CD4-positive, alpha-beta T cell (primary cell): ENCODE measurements around the gene NKD1. TPM values are rescaled to one million over a fixed set of nuclear protein-coding genes. Genes with fewer than 3 reads are reported as not detected.

Experiments used
- ATAC-seq: fragments of 200-7000 bp; cut with Tn5 transposase; one replicate; pipeline ENCODE4 v1.10.0; 2022; ENCODE audit warnings: mild to moderate bottlenecking; ENCODE audit not compliant: poor library complexity
- CTCF ChIA-PET: fragments of 350-600 bp; sonication (Branson Sonifier 250); formaldehyde crosslinking; loops from one replicate; lab custom pipeline; 2021; ENCODE audit warnings: antibody characterized with exemption, inconsistent platforms; lab: Charles Lee
- POLR2A ChIA-PET: fragments of 350-600 bp; sonication (Branson Sonifier 250); formaldehyde crosslinking; loops from one replicate; lab custom pipeline; 2021; ENCODE audit warnings: antibody characterized with exemption, inconsistent platforms; lab: Charles Lee
- DNase-seq, 14 experiments: peaks; one replicate each; pipeline ENCODE4 v3.0.0-alpha.2; 2013 to 2020; ENCODE audit warnings: mixed read lengths in 2 of 14
- H3K27ac ChIP-seq, 2 donors: one replicate each; pipeline versions ENCODE4 v1.5.1 to v1.7.0; 2013; ENCODE audit warnings: low read length in 2 of 2, low read depth in 1 of 2, mild to moderate bottlenecking in 1 of 2
- H3K27me3 ChIP-seq, 2 experiments: 1 replicate in 1 of 2; 2 replicates in 1 of 2; pipeline versions ENCODE4 v1.6.1 to v1.7.0; 2013; ENCODE audit warnings: low read length in 2 of 2, control low read depth in 1 of 2, mild to moderate bottlenecking in 1 of 2, moderate library complexity in 1 of 2; ENCODE audit not compliant: insufficient read depth in 2 of 2, control insufficient read depth in 1 of 2
- H3K36me3 ChIP-seq: one replicate; pipeline ENCODE4 v1.6.1; 2013; ENCODE audit warnings: low read length, control low read depth; ENCODE audit not compliant: insufficient read depth
- H3K4me1 ChIP-seq: one replicate; pipeline ENCODE4 v1.6.1; 2013; ENCODE audit warnings: low read length, control low read depth; ENCODE audit not compliant: insufficient read depth
- H3K4me3 ChIP-seq: one replicate; pipeline ENCODE4 v1.5.1; 2013; ENCODE audit warnings: mild to moderate bottlenecking, low read length, moderate library complexity
- H3K9me3 ChIP-seq, 2 experiments: 1 replicate in 1 of 2; 2 replicates in 1 of 2; pipeline versions ENCODE4 v1.6.1 to v1.7.0; 2013; ENCODE audit warnings: low read length in 2 of 2, mild to moderate bottlenecking in 2 of 2, control low read depth in 1 of 2, moderate library complexity in 1 of 2; ENCODE audit not compliant: control insufficient read depth in 1 of 2, insufficient read depth in 1 of 2
- H3K27ac Mint-ChIP-seq: one replicate; pipeline ENCODE4 v1.8.0; 2020; ENCODE audit warnings: mixed read lengths
- H3K27me3 Mint-ChIP-seq: one replicate; pipeline ENCODE4 v1.8.0; 2021; ENCODE audit warnings: mixed read lengths
- H3K36me3 Mint-ChIP-seq: one replicate; pipeline ENCODE4 v1.8.0; 2021; ENCODE audit warnings: low read depth, mixed read lengths
- H3K4me1 Mint-ChIP-seq: one replicate; pipeline ENCODE4 v1.8.0; 2021; ENCODE audit warnings: low read depth, mixed read lengths
- H3K4me3 Mint-ChIP-seq: one replicate; pipeline ENCODE4 v1.8.0; 2020; ENCODE audit warnings: mild to moderate bottlenecking, mixed read lengths
- H3K9me3 Mint-ChIP-seq: one replicate; pipeline ENCODE4 v1.8.0; 2020; ENCODE audit warnings: mixed read lengths
- intact Hi-C, 2 experiments: fragments of 100-400 bp; cut with DNase I in 1 of 2; cut with micrococcal nuclease in 1 of 2; formaldehyde crosslinking; loops; one replicate each; pipeline versions ENCODE4 v1.15.1 to v1.9.0; 2023 to 2025; cut with DNase I, micrococcal nuclease
- total RNA-seq, 174 experiments: library from RNA in 2 of 174; stranded (reverse) in 2 of 174; gene quantifications; one replicate each; pipeline ENCODE4 v1.2.3 and lab custom pipeline; 2021 to 2026
- TF ChIP-seq, protein P1 (sequence below): fragments of 200-600 bp; IDR thresholded peaks from one replicate; pipeline ENCODE4 v1.8.0; 2022; ENCODE audit warnings: antibody characterized with exemption, mild to moderate bottlenecking

Gene NKD1
- total RNA-seq, 2 experiments from 2014 or later: 6.1 to 9.8 TPM

- Mint-ChIP-seq H3K9me3 (no peaks in the 10 kb centered on the region), H3K4me1 (peaks cover 59% of the 10 kb centered on the region), H3K27ac (peak overlapping the region; percentile 88), H3K27me3 (no peaks in the 10 kb centered on the region), H3K36me3 (peaks cover 8% of the 10 kb centered on the region), H3K4me3 (no peak overlapping the region)
- ATAC-seq: no peak
- no peaks in the 10 kb centered on the region for H3K36me3 ChIP-seq
- H3K9me3 ChIP-seq: no peaks in the 10 kb centered on the region
- TF ChIP-seq, protein P1, sequence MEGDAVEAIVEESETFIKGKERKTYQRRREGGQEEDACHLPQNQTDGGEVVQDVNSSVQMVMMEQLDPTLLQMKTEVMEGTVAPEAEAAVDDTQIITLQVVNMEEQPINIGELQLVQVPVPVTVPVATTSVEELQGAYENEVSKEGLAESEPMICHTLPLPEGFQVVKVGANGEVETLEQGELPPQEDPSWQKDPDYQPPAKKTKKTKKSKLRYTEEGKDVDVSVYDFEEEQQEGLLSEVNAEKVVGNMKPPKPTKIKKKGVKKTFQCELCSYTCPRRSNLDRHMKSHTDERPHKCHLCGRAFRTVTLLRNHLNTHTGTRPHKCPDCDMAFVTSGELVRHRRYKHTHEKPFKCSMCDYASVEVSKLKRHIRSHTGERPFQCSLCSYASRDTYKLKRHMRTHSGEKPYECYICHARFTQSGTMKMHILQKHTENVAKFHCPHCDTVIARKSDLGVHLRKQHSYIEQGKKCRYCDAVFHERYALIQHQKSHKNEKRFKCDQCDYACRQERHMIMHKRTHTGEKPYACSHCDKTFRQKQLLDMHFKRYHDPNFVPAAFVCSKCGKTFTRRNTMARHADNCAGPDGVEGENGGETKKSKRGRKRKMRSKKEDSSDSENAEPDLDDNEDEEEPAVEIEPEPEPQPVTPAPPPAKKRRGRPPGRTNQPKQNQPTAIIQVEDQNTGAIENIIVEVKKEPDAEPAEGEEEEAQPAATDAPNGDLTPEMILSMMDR: no peak
- no peak for DNase-seq
- H3K27me3 ChIP-seq: no peaks in the 10 kb centered on the region
- POLR2A ChIA-PET: interaction anchor here (1.5 kb wide), 1 partner anchor 153 kb away, joined by 3 read pairs; no protein-coding TSS in a partner anchor
- intact Hi-C loops: no loop called here
- H3K4me3 ChIP-seq: no peak overlapping the region
- CTCF ChIA-PET: interaction anchor here (0.6 kb wide), 1 partner anchor 731 kb away, joined by 3 read pairs; no protein-coding TSS in a partner anchor
- peaks cover 38% of the 10 kb centered on the region for H3K4me1 ChIP-seq
- H3K27ac ChIP-seq: no peak overlapping the region
These were observed 40.1 kb downstream of the NKD1 start for GRCh38 chr16:50588276-50588675.

DNA sequence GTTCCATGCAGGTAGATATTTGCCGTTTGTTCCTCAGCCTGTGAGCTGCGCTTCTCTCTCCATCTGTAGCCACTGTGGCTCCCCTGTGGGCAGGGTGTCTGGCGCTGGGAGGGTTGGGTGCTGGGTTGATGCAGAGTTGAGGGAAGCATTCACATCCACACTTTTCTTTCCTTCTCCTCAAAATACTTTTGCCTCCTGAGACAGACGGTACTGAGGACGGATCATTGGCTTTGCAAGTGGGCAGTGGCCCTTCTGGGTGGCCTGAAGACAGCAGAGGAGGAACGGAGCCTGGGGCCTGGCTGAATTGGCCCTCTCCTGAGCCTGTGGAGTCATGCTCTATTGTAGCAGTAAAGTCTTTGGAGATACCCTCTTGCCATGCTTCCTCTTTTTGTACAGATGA lies 43.0 kb downstream of the NKD1 start:
- no peak for ATAC-seq
- POLR2A ChIA-PET: no interaction called here

DNA sequence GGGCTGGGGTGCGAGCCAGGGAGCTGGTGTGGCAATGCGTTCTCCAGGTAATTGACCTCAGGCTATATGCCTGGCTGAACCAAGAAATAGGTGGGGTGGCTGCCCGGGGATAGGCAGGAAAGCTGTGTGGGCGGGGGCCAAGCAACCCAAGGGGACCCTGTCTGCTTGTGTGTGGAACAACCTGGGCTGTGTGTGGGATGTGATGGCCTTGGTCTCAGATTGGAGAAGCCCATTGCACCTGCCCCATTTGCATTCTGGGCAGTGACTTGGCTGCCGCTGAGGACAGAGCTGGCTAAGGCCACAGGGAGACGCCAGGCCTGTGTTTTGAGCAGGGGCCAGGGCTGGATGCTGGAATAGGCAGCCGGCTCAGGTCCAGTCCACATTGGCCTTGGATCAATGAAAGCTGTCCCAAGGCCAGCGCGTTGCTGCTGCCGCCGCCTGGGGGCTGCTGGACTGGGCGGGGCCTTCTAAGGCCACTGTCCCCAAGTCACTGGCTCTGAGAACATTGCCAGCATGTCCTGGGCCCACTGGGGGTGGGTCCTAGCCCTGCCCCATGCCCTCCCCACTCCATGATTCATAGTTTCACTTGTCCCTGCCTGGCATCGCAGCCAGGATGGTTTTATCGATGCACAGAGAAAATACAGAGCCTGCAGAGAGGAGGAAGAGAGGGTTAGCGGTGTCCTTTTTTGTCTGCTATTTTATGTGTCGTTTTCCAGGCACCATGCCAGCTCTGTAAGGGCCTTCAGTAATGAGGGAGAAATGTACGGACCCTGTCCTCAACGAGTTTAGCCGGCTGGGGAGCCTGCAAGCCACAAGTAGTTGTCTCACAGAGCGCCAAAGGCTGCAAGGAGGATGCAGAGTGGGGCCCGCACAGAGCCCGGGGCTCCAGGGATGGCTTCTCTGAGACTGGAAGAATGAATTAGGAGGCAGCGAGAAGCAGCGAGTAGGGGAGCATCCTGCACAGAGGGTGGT lies 43.9 kb downstream of the NKD1 start:
- no peaks in the 10 kb centered on the region for H3K36me3 ChIP-seq

More for the DNA sequence above, 43.0 kb downstream of the NKD1 start:
- Histone ChIP-seq H3K9me3 (no peaks in the 10 kb centered on the region), H3K4me3 (no peak overlapping the region), H3K4me1 (peaks cover 41% of the 10 kb centered on the region), H3K27ac (no peak overlapping the region), H3K36me3 (no peaks in the 10 kb centered on the region), H3K27me3 (no peaks in the 10 kb centered on the region)
- H3K27ac Mint-ChIP-seq: peak overlapping the region; percentile 68
- CTCF ChIA-PET: no interaction called here
- TF ChIP-seq, protein P1: no peak
- H3K4me1 Mint-ChIP-seq: peaks cover 51% of the 10 kb centered on the region
- no peak for DNase-seq
- intact Hi-C loops: no loop called here
- no peaks in the 10 kb centered on the region for H3K9me3 Mint-ChIP-seq
- H3K36me3 Mint-ChIP-seq: peaks cover 8% of the 10 kb centered on the region
- no peaks in the 10 kb centered on the region for H3K27me3 Mint-ChIP-seq
- no peak overlapping the region for H3K4me3 Mint-ChIP-seq

More for the DNA sequence above, 43.9 kb downstream of the NKD1 start:
- ATAC-seq (no peak), DNase-seq (no peak)
- peak overlapping the region; percentile 68 for H3K27ac Mint-ChIP-seq
- H3K4me1 Mint-ChIP-seq: peaks cover 55% of the 10 kb centered on the region
- peaks cover 5% of the 10 kb centered on the region for H3K36me3 Mint-ChIP-seq
- no peak overlapping the region for H3K4me3 Mint-ChIP-seq
- H3K9me3 Mint-ChIP-seq: no peaks in the 10 kb centered on the region
- H3K27me3 ChIP-seq: no peaks in the 10 kb centered on the region
- CTCF ChIA-PET: no interaction called here
- TF ChIP-seq, protein P1: no peak
- H3K4me3 ChIP-seq: no peak overlapping the region
- peaks cover 41% of the 10 kb centered on the region for H3K4me1 ChIP-seq
- POLR2A ChIA-PET: no interaction called here
- H3K9me3 ChIP-seq: no peaks in the 10 kb centered on the region
- H3K27me3 Mint-ChIP-seq: no peaks in the 10 kb centered on the region
- intact Hi-C loops: no loop called here
- H3K27ac ChIP-seq: no peak overlapping the region
